ENCODE measurements around the gene PAX2.

DNA sequence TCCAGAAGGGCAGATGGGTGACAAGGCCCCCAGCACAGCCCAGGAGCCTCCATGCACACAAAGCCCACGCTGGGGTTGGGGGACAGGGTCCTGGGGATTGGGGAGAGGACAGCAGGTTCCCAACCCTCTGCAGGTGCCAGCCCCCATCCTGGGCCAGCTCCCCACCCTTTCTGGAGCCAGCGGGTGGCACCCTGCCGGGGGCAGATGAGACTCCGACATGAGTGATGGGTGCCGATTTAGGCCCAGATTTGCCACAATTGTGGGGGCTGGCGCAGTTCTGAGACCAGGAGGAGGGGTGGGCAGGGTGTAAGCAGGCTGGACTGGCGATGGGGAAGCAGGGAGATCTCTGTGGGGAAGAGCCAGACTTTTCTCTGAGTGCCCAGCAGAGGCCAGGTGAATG is 118.1 kb downstream of the PAX2 start:
- TF ChIP-seq, protein P1, sequence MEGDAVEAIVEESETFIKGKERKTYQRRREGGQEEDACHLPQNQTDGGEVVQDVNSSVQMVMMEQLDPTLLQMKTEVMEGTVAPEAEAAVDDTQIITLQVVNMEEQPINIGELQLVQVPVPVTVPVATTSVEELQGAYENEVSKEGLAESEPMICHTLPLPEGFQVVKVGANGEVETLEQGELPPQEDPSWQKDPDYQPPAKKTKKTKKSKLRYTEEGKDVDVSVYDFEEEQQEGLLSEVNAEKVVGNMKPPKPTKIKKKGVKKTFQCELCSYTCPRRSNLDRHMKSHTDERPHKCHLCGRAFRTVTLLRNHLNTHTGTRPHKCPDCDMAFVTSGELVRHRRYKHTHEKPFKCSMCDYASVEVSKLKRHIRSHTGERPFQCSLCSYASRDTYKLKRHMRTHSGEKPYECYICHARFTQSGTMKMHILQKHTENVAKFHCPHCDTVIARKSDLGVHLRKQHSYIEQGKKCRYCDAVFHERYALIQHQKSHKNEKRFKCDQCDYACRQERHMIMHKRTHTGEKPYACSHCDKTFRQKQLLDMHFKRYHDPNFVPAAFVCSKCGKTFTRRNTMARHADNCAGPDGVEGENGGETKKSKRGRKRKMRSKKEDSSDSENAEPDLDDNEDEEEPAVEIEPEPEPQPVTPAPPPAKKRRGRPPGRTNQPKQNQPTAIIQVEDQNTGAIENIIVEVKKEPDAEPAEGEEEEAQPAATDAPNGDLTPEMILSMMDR (conservative IDR thresholded peaks at IDR 0.05): no peak
- no peak for TF ChIP-seq EZH2 (IDR thresholded peaks at IDR 0.05; ENCODE audit: low read depth)

Data from PC-9 (cell line).